Lower lobe of right lung (tissue), 2 donors: ENCODE results near the gene GSTA4. TPM values are rescaled to one million over a fixed set of nuclear protein-coding genes. Genes with fewer than 3 reads are reported as not detected.

Source experiments
- ATAC-seq, 2 donors: fragments of 200-7000 bp; cut with Tn5 transposase; one replicate each; pipeline ENCODE4 v1.9.1; 2020 to 2022; ENCODE audit warnings: mild to moderate bottlenecking in 2 of 2, moderate library complexity in 2 of 2
- DNase-seq: peaks from one replicate; pipeline ENCODE4 v3.0.0-alpha.2; 2020
- H3K27ac ChIP-seq: fragments of 200-600 bp; one replicate; pipeline ENCODE4 v1.8.0; 2022
- H3K27me3 ChIP-seq: fragments of 200-600 bp; one replicate; pipeline ENCODE4 v1.8.0; 2022; ENCODE audit warnings: low read depth
- H3K36me3 ChIP-seq: fragments of 200-600 bp; one replicate; pipeline ENCODE4 v1.8.0; 2022; ENCODE audit warnings: mild to moderate bottlenecking
- H3K4me1 ChIP-seq: fragments of 200-600 bp; one replicate; pipeline ENCODE4 v1.8.0; 2022
- H3K4me3 ChIP-seq: fragments of 200-600 bp; one replicate; pipeline ENCODE4 v1.8.0; 2022; ENCODE audit warnings: mild to moderate bottlenecking
- H3K9me3 ChIP-seq: fragments of 200-600 bp; one replicate; pipeline ENCODE4 v1.8.0; 2022
- CTCF ChIP-seq: fragments of 200-600 bp; IDR thresholded peaks from one replicate; pipeline ENCODE4 v1.8.0; 2022; ENCODE audit warnings: antibody characterized with exemption, mild to moderate bottlenecking
- intact Hi-C: fragments of 100-400 bp; cut with DNase I; formaldehyde crosslinking; loops from one replicate; pipeline ENCODE4 v1.11.0; 2022
- total RNA-seq: library from RNA; stranded (reverse); fragmentation: NEBNext Ultra II Directional; extraction: Animal tissue kit (Norgen Biotek cat#: 25700); gene quantifications from one replicate; pipeline ENCODE4 v1.2.1, GENCODE V29; 2021
- donor health status: DM: no; HTN: yes; CAD: no; lungs with severe emphysema.

Gene GSTA4
- total RNA-seq, 1 donor from 2014 or later = 63.4 TPM

GRCh38 chr6:52984247-52984646 lies 10.8 kb downstream of the GSTA4 start:
- intact Hi-C loops = no loop called here
- Histone ChIP-seq H3K36me3 (peaks cover 47% of the 10 kb centered on the region), H3K4me1 (no peaks in the 10 kb centered on the region), H3K4me3 (no peak overlapping the region), H3K27ac (no peak overlapping the region), H3K9me3 (no peaks in the 10 kb centered on the region), H3K27me3 (no peaks in the 10 kb centered on the region)
- DNase-seq = no peak
- no peak for ATAC-seq
- TF ChIP-seq CTCF = no peak

GRCh38 chr6:52983159-52983848 lies 11.8 kb downstream of the GSTA4 start:
- no peaks in the 10 kb centered on the region for H3K4me1 ChIP-seq
- H3K36me3 ChIP-seq = peaks cover 44% of the 10 kb centered on the region
- ATAC-seq = no peak
- TF ChIP-seq CTCF = no peak
- intact Hi-C loops = no loop called here
- H3K9me3 ChIP-seq = no peaks in the 10 kb centered on the region
- H3K4me3 ChIP-seq = no peak overlapping the region
- H3K27me3 ChIP-seq = no peaks in the 10 kb centered on the region
- H3K27ac ChIP-seq = no peak overlapping the region
- no peak for DNase-seq

DNA sequence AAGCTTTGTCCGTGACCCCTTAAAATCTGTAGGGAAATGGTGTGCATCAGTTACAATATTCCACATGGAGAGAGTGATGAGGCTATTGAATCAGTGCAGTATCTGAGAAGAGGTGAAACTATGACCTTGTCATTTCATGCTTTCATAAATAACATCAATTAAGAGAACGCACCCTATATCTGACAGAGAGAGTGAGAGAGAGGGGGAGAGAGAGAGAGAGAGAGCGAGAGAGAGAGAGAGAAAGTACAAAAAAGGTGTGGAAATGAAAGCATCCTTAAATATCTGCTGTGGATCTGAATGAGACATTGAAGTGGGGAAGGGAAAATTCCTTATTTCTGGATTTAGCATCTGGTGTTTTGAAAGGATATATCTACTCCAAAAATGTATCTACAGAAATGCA lies 12.4 kb downstream of the GSTA4 start:
- TF ChIP-seq CTCF = no peak
- Histone ChIP-seq H3K9me3 (no peaks in the 10 kb centered on the region), H3K4me1 (no peaks in the 10 kb centered on the region), H3K27ac (no peak overlapping the region), H3K4me3 (no peak overlapping the region), H3K27me3 (no peaks in the 10 kb centered on the region), H3K36me3 (peaks cover 44% of the 10 kb centered on the region)
- no peak for DNase-seq
- intact Hi-C loops = no loop called here
- no peak for ATAC-seq

- DNase-seq (no peak), ATAC-seq (no peak)
- TF ChIP-seq CTCF = no peak
- H3K4me3 ChIP-seq = no peak overlapping the region
- H3K4me1 ChIP-seq = peaks cover 3% of the 10 kb centered on the region
- H3K9me3 ChIP-seq = no peaks in the 10 kb centered on the region
- intact Hi-C loops = no loop called here
- H3K27ac ChIP-seq = no peak overlapping the region
- H3K27me3 ChIP-seq = no peaks in the 10 kb centered on the region
- H3K36me3 ChIP-seq = peaks cover 40% of the 10 kb centered on the region
Observed at GRCh38 chr6:52981222-52981900, 13.7 kb downstream of the GSTA4 start.

DNA sequence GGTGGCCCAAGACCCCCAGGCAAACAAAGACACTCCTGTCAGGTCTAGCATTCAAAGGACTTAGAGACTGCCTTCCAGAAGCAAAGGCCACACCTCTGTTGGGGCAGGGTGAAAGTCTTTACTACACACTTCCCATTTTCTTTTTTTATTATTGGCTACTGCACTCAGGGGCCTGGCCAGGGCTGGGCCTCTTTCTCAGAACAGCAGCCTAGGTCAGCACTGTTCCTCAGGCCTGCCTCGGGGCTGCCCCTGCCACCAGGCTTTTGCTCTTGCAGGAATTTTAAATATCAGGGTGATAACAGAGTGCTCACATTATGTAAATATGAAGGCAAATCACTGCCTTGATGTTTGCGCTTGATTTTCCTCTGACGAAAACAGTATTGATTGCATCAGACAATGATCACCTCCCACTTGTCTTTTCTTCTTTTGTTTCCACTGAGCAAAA lies 18.5 kb downstream of the GSTA4 start:
- no peak overlapping the region for H3K27ac ChIP-seq
- no peaks in the 10 kb centered on the region for H3K27me3 ChIP-seq
- no peaks in the 10 kb centered on the region for H3K9me3 ChIP-seq
- DNase-seq (peak; percentile 52), ATAC-seq (peak; percentile 77 to 81)
- TF ChIP-seq CTCF = no peak
- intact Hi-C loops = no loop called here
- peaks cover 8% of the 10 kb centered on the region for H3K4me1 ChIP-seq
- H3K4me3 ChIP-seq = no peak overlapping the region
- peaks cover 4% of the 10 kb centered on the region for H3K36me3 ChIP-seq
